Mucosa of descending colon (tissue), 3 donors: Measurements from ENCODE around the gene ST7. TPM values are rescaled to one million over a fixed set of nuclear protein-coding genes. Genes with fewer than 3 reads are reported as not detected.
A peak's percentile ranks its signal among the peaks of the same experiment; 100 is the strongest.

ENCODE experiments used
- ATAC-seq: fragments of 200-7000 bp; cut with Tn5 transposase; one replicate; pipeline ENCODE4 v1.9.1; 2020; ENCODE audit warnings: mild to moderate bottlenecking, moderate library complexity
- DNase-seq, 3 donors: peaks; one replicate each; pipeline ENCODE4 v3.0.0-alpha.2; 2020
- H3K36me3 ChIP-seq: fragments of 200-600 bp; one replicate; pipeline ENCODE4 v1.8.0; 2021; ENCODE audit warnings: low read depth, mild to moderate bottlenecking
- H3K4me1 ChIP-seq: fragments of 200-600 bp; one replicate; pipeline ENCODE4 v1.8.0; 2021; ENCODE audit warnings: low read depth, mild to moderate bottlenecking
- H3K4me3 ChIP-seq: fragments of 200-600 bp; one replicate; pipeline ENCODE4 v1.8.0; 2021; ENCODE audit warnings: mild to moderate bottlenecking
- H3K9me3 ChIP-seq: fragments of 200-600 bp; one replicate; pipeline ENCODE4 v1.8.0; 2021; ENCODE audit warnings: mild to moderate bottlenecking
- CTCF ChIP-seq: fragments of 200-600 bp; IDR thresholded peaks from one replicate; pipeline ENCODE4 v1.8.0; 2022; ENCODE audit warnings: antibody characterized with exemption, mild to moderate bottlenecking
- intact Hi-C, 2 donors: fragments of 100-400 bp; cut with DNase I in 1 of 2; cut with micrococcal nuclease in 1 of 2; formaldehyde crosslinking; loops; one replicate each; pipeline versions ENCODE4 v1.11.0 to v1.11.1; 2022; cut with DNase I, micrococcal nuclease
- total RNA-seq, 3 donors: library from RNA; stranded (reverse); fragmentation: NEBNext Ultra II Directional in 2 of 3; extraction: Animal tissue kit (Norgen Biotek cat#: 25700) in 2 of 3; gene quantifications; one replicate each; pipeline versions ENCODE4 v1.2.1 to v1.2.4, GENCODE V29; 2021 to 2023
- donor health status: DM: no; HTN: no; CAD: no; lungs with moderate emphysema.
- donor health status: DM: no; HTN: no; CAD: no.
- donor health status: DM: no; HTN: yes; CAD: no.

ST7 gene
- total RNA-seq, 3 donors from 2014 or later = 10.1 to 22.0 (median 11.3) TPM

- no peak for TF ChIP-seq CTCF
- Histone ChIP-seq H3K36me3 (no peaks in the 10 kb centered on the region), H3K4me1 (no peaks in the 10 kb centered on the region), H3K9me3 (no peaks in the 10 kb centered on the region), H3K4me3 (no peak overlapping the region)
- intact Hi-C loops = no loop called here
- ATAC-seq (peak; percentile 63), DNase-seq (peak in 2 of 3 donors; percentile 26 to 29)
Observed at GRCh38 chr7:117019786-117020590, 66.7 kb downstream of the ST7 start.

- intact Hi-C loops = no loop called here
- ATAC-seq = no peak
Observed at GRCh38 chr7:117020591-117020973, 67.3 kb downstream of the ST7 start.

GRCh38 chr7:117021366-117021765 is 68.1 kb downstream of the ST7 start:
- no peak for DNase-seq
- Histone ChIP-seq H3K36me3 (no peaks in the 10 kb centered on the region), H3K4me1 (no peaks in the 10 kb centered on the region), H3K9me3 (no peaks in the 10 kb centered on the region), H3K4me3 (no peak overlapping the region)
- intact Hi-C loops = no loop called here
- ATAC-seq = no peak
- no peak for TF ChIP-seq CTCF

More at GRCh38 chr7:117020591-117020973, 67.3 kb downstream of the ST7 start:
- no peaks in the 10 kb centered on the region for H3K9me3 ChIP-seq
- no peak overlapping the region for H3K4me3 ChIP-seq
- DNase-seq = no peak
- no peaks in the 10 kb centered on the region for H3K4me1 ChIP-seq
- no peaks in the 10 kb centered on the region for H3K36me3 ChIP-seq
- no peak for TF ChIP-seq CTCF

GRCh38 chr7:117021986-117022385 is 68.7 kb downstream of the ST7 start:
- no peaks in the 10 kb centered on the region for H3K36me3 ChIP-seq
- H3K4me1 ChIP-seq = no peaks in the 10 kb centered on the region
- ATAC-seq (no peak), DNase-seq (no peak)
- TF ChIP-seq CTCF = no peak
- intact Hi-C loops = no loop called here
- H3K4me3 ChIP-seq = no peak overlapping the region
- H3K9me3 ChIP-seq = no peaks in the 10 kb centered on the region

- Histone ChIP-seq H3K4me3 (no peak overlapping the region), H3K36me3 (no peaks in the 10 kb centered on the region), H3K9me3 (no peaks in the 10 kb centered on the region), H3K4me1 (no peaks in the 10 kb centered on the region)
- no peak for ATAC-seq
- DNase-seq = no peak
- TF ChIP-seq CTCF = no peak
- intact Hi-C loops = no loop called here
Observed at GRCh38 chr7:117023325-117023854, 70.1 kb downstream of the ST7 start.
